Neutrophil (primary cell): ENCODE data around the gene ACYP2.

ENCODE experiments used
- H3K27ac ChIP-seq: fragments of 200-600 bp; sonication (generic); 2 replicates; pipeline ENCODE4 v1.5.1; 2016; ENCODE audit warnings: mild to moderate bottlenecking, moderate library complexity
- H3K27me3 ChIP-seq: fragments of 200-600 bp; sonication (generic); 2 replicates; pipeline ENCODE4 v1.6.0; 2016; ENCODE audit warnings: mild to moderate bottlenecking
- H3K36me3 ChIP-seq: fragments of 200-600 bp; sonication (generic); 2 replicates; pipeline ENCODE4 v1.5.1; 2017
- H3K4me1 ChIP-seq, 2 experiments: fragments of 200-600 bp in 1 of 2; sonication (generic) in 1 of 2; 1 replicate in 1 of 2; 2 replicates in 1 of 2; pipeline versions ENCODE4 v1.5.1 to v1.6.1; 2013 to 2016; ENCODE audit warnings: low read depth in 1 of 2, low read length in 1 of 2, mild to moderate bottlenecking in 1 of 2, moderate library complexity in 1 of 2; ENCODE audit not compliant: control insufficient read depth in 1 of 2, insufficient read depth in 1 of 2
- H3K4me3 ChIP-seq, 2 experiments: fragments of 200-600 bp in 1 of 2; sonication (generic) in 1 of 2; 1 replicate in 1 of 2; 2 replicates in 1 of 2; pipeline ENCODE4 v1.5.1; 2013 to 2016; ENCODE audit warnings: low read depth in 1 of 2, low read length in 1 of 2, mild to moderate bottlenecking in 1 of 2, moderate library complexity in 1 of 2
- H3K9me3 ChIP-seq: fragments of 200-600 bp; sonication (generic); 2 replicates; pipeline ENCODE4 v1.5.1; 2016
- TF ChIP-seq, protein P1 (sequence below): fragments of 200-600 bp; sonication (generic); IDR thresholded peaks from 2 replicates; pipeline ENCODE4 v1.5.1; 2016; ENCODE audit warnings: antibody characterized with exemption

ACYP2 gene

DNA sequence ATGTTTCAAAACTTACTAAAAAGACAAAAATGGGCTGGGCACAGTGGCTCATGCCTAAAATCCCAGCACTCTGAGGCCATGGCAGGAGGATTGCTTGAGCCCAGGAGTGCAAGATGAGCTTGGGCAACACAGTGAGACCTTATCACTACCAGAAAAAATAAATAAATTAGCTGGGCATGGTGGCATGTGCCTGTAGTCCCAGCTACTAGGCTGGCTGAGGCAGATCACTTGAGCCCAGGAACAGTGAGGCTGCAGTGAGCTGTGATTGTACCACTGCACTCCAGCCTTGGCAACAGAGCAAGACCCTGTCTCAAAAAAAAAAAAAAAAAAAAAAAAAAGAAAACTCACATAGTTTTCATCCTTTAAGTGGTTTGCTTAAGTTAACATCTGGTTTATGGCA, 134.2 kb downstream of the ACYP2 start:
- Histone ChIP-seq H3K27me3 (no peaks in the 10 kb centered on the region), H3K9me3 (no peaks in the 10 kb centered on the region), H3K27ac (no peak overlapping the region), H3K4me1 (no peaks in the 10 kb centered on the region), H3K4me3 (no peak overlapping the region), H3K36me3 (no peaks in the 10 kb centered on the region)
- TF ChIP-seq, protein P1, sequence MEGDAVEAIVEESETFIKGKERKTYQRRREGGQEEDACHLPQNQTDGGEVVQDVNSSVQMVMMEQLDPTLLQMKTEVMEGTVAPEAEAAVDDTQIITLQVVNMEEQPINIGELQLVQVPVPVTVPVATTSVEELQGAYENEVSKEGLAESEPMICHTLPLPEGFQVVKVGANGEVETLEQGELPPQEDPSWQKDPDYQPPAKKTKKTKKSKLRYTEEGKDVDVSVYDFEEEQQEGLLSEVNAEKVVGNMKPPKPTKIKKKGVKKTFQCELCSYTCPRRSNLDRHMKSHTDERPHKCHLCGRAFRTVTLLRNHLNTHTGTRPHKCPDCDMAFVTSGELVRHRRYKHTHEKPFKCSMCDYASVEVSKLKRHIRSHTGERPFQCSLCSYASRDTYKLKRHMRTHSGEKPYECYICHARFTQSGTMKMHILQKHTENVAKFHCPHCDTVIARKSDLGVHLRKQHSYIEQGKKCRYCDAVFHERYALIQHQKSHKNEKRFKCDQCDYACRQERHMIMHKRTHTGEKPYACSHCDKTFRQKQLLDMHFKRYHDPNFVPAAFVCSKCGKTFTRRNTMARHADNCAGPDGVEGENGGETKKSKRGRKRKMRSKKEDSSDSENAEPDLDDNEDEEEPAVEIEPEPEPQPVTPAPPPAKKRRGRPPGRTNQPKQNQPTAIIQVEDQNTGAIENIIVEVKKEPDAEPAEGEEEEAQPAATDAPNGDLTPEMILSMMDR, result no peak

DNA sequence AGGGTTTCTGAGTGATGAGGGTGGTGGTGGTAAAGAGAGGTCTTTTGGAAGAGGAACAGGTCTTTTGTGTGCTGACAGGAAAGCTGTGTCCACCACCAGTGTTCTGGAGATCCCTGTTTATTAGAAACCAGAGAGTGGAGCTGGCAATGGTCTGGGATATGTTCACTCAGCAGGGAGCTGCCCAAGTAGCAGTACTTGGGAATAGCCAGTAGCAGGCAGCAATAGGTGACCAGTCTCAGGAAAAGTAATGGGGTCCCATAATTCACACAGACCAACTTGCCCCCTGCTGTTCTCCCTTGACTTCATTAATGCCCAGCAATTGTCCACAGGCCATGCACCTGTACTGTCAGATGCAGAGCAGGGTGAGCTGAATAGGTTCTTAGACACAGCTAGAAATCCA, 138.8 kb downstream of the ACYP2 start:
- TF ChIP-seq, protein P1, result no peak
- no peak overlapping the region for H3K27ac ChIP-seq
- no peaks in the 10 kb centered on the region for H3K36me3 ChIP-seq
- H3K4me3 ChIP-seq, result no peak overlapping the region
- no peaks in the 10 kb centered on the region for H3K9me3 ChIP-seq
- no peaks in the 10 kb centered on the region for H3K4me1 ChIP-seq
- H3K27me3 ChIP-seq, result no peaks in the 10 kb centered on the region

DNA sequence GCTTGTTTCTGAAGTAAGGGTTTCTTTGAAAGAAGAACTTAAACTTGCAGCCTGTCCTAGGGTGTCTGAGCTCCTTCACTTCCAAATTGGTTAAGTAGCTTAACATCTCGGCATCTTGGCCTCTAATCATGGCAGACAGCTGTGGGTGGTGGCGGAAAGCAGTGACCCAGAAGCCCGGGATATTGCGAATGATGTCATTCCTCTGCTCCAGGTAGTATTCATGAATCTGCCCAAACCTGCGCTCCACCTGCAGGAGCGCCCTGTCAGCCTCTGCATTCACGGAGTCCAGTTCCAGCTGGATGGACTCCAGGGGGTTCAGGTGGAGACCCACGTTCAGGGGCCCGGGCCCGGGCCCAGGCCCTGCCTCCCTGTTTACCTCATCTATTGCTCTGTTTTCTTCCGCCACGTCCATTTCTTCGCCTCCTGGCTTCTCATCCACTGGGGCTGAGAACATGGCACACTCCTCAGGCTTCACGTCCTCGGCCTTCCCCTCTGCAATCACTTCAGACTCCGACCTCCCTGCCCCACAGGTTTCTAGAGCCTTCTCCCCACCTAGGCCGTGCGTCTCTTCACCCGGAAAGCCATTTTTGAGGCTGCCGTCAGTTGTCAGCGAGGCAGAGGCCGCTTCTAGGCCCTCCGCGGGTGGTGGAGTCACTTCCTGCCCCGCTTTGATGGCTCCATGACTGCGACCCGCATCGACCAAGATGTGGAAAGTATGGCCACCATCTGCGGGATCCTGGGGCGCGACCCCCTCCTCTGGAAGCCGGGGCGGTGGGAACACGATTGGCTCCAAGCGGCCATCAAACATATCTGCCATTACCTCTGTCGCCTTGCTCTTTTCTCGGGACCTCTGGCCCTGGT, 140.0 kb downstream of the ACYP2 start:
- Histone ChIP-seq H3K27ac (no peak overlapping the region), H3K4me3 (no peak overlapping the region), H3K4me1 (no peaks in the 10 kb centered on the region), H3K9me3 (no peaks in the 10 kb centered on the region), H3K36me3 (no peaks in the 10 kb centered on the region), H3K27me3 (no peaks in the 10 kb centered on the region)
- TF ChIP-seq, protein P1, result no peak

DNA sequence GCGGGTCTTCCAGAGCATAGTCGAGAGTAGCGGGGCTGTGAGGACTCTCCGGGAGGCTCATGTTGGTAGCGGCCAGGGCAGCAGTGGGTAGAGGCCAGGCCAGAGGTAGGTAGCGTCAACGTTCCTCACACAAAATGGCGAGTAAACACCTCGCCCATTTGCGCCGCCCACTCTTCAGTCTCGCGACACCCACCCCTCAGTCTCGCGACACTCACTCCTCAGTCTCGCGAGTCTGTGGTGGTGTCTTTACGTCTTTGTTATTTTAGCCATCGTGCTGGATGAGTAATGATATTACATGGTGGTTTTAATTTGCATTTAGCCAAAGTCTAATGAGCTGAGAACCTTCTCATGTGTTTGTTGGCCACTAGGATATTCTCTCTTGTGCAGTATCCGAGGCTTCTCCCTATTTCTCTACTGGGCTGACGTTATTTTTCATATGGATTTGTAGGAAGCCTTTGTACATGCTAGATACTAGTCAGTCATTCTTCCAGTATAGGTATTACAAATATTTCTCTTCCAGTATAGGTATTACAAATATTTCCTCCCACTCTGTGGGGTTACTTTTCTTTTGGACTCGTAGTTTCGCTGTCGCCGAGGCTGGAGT, 140.8 kb downstream of the ACYP2 start, which contains the start of gene TSPYL6:
Gene TSPYL6 (minus strand): TSS at position 139 of the 604 bp plus-strand sequence. CDS start 78 bp downstream, at position 61.
- Histone ChIP-seq H3K9me3 (no peaks in the 10 kb centered on the region), H3K27ac (no peak within 1 kb of the TSS), H3K27me3 (no peaks in the 10 kb centered on the region), H3K4me1 (no peaks in the 10 kb centered on the region), H3K36me3 (no peaks in the 10 kb centered on the region), H3K4me3 (no peak within 1 kb of the TSS)
- TF ChIP-seq, protein P1, result no peak

DNA sequence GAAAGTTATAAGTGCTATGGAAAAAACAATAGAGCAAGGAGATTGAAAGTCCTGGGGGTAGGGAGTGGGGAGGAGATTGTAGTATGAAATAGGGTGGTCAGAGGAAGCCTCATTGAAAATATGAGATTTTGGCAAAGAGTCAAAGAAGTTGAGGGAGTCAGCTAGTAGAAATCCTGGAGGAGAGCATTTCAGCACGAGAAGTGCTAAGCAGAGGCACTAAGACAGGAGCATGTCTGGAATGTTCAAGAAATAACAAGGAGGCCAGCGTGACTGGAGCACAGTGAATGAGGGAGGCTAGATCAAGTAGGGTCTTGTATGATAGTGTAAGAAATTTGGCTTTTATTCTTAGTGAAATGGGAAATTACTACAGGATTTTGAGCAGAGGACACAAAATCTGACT, 142.8 kb downstream of the ACYP2 start:
- TF ChIP-seq, protein P1, result no peak
- Histone ChIP-seq H3K9me3 (no peaks in the 10 kb centered on the region), H3K4me3 (no peak overlapping the region), H3K27me3 (no peaks in the 10 kb centered on the region), H3K36me3 (no peaks in the 10 kb centered on the region), H3K27ac (no peak overlapping the region), H3K4me1 (no peaks in the 10 kb centered on the region)
